Testis (tissue), 3 donors: ENCODE measurements around the gene PPM1E. TPM values are rescaled to one million over a fixed set of nuclear protein-coding genes. Genes with fewer than 3 reads are reported as not detected.

ENCODE experiments used
- DNase-seq: peaks from one replicate; pipeline ENCODE4 v3.0.0-alpha.2; 2019
- H3K27ac ChIP-seq, 2 donors: fragments of 200-600 bp; sonication (generic); one replicate each; pipeline ENCODE4 v1.5.1; 2019
- H3K27me3 ChIP-seq: fragments of 200-600 bp; sonication (generic); one replicate; pipeline ENCODE4 v1.5.1; 2019
- H3K36me3 ChIP-seq: fragments of 200-600 bp; sonication (generic); one replicate; pipeline ENCODE4 v1.5.1; 2017; ENCODE audit warnings: low read depth; ENCODE audit errors: missing control alignments
- H3K4me1 ChIP-seq: fragments of 200-600 bp; sonication (generic); one replicate; pipeline ENCODE4 v1.5.1; 2019
- H3K4me3 ChIP-seq, 2 donors: fragments of 200-600 bp; sonication (generic); one replicate each; pipeline ENCODE4 v1.5.1; 2017 to 2019
- H3K9me3 ChIP-seq: fragments of 200-600 bp; sonication (generic); one replicate; pipeline ENCODE4 v1.5.1; 2017
- POLR2A ChIP-seq: fragments of 450-650 bp; IDR thresholded peaks from one replicate; pipeline ENCODE4 v1.6.1; 2017; ENCODE audit warnings: antibody characterized with exemption, mild to moderate bottlenecking, moderate library complexity
- WGBS, 2 donors: methylation state at CpG; one replicate each; pipeline ENCODE4 v1.1.5; 2018; 5-methylcytosine and 5-hydroxymethylcytosine counted together
- intact Hi-C: fragments of 100-400 bp; cut with DNase I; formaldehyde crosslinking; loops from one replicate; pipeline ENCODE4 v1.15.1; 2023; ENCODE audit warnings: low total_unique reads
- polyA plus RNA-seq: library from polyadenylated mRNA; stranded (reverse); fragments of 350-450 nt; fragmentation: Illumina TruSeq; extraction: RNeasy Lipid Tissue Mini Kit (QIAGEN cat#74804); gene quantifications from one replicate; pipeline ENCODE4 v1.2.3, GENCODE V29; 2014; ENCODE audit warnings: low read depth, low replicate concordance; ENCODE audit not compliant: insufficient read depth
- total RNA-seq, 2 donors: library from RNA; depleted of rRNA; stranded (reverse); fragments of >200 nt; gene quantifications; one replicate each; pipeline ENCODE4 v1.2.3, GENCODE V29; 2016
- TF ChIP-seq, protein P1 (sequence below), 3 experiments: fragments of 450-650 bp in 2 of 3; fragments of 200-600 bp in 1 of 3; sonication (generic) in 1 of 3; IDR thresholded peaks; one replicate each; pipeline ENCODE4 v1.5.1; 2016 to 2019; ENCODE audit warnings: antibody characterized with exemption in 3 of 3, mild to moderate bottlenecking in 2 of 3, moderate library complexity in 1 of 3

The PPM1E gene
- total and polyA plus RNA-seq, 3 donors from 2014 or later, result 8.1 to 16.7 (median 13.5) TPM

DNA sequence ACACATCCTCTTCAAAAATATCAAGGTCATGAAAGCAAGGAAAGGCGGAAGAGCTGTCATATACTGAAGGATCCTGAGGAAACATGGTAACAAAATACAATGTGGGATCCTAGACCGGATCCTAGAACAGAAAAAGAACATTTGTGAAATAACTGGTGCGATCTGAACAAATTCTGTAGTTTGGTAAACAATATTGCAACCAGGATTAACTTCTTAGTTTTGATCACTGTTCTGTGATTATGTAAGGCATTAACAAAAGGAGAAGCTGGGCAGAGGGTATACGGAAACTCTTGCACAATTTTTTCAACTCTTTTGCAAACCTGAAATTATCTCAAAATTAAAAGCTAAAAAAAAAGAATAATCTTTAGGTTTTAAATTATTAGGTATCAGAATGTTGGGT, 241.3 kb downstream of the PPM1E start:
- H3K27ac ChIP-seq, result no peak overlapping the region
- 65 to 69% methylated on average over 4 of the region's 4 CpGs for WGBS, 2 donors
- H3K4me3 ChIP-seq, result no peak overlapping the region
- H3K9me3 ChIP-seq, result no peaks in the 10 kb centered on the region
- H3K27me3 ChIP-seq, result no peaks in the 10 kb centered on the region
- no peaks in the 10 kb centered on the region for H3K36me3 ChIP-seq
- TF ChIP-seq POLR2A, result no peak
- TF ChIP-seq, protein P1, sequence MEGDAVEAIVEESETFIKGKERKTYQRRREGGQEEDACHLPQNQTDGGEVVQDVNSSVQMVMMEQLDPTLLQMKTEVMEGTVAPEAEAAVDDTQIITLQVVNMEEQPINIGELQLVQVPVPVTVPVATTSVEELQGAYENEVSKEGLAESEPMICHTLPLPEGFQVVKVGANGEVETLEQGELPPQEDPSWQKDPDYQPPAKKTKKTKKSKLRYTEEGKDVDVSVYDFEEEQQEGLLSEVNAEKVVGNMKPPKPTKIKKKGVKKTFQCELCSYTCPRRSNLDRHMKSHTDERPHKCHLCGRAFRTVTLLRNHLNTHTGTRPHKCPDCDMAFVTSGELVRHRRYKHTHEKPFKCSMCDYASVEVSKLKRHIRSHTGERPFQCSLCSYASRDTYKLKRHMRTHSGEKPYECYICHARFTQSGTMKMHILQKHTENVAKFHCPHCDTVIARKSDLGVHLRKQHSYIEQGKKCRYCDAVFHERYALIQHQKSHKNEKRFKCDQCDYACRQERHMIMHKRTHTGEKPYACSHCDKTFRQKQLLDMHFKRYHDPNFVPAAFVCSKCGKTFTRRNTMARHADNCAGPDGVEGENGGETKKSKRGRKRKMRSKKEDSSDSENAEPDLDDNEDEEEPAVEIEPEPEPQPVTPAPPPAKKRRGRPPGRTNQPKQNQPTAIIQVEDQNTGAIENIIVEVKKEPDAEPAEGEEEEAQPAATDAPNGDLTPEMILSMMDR (IDR thresholded peaks at IDR 0.05), result no peak
- peaks cover 12% of the 10 kb centered on the region for H3K4me1 ChIP-seq
- intact Hi-C loops, result no loop called here
- no peak for DNase-seq

DNA sequence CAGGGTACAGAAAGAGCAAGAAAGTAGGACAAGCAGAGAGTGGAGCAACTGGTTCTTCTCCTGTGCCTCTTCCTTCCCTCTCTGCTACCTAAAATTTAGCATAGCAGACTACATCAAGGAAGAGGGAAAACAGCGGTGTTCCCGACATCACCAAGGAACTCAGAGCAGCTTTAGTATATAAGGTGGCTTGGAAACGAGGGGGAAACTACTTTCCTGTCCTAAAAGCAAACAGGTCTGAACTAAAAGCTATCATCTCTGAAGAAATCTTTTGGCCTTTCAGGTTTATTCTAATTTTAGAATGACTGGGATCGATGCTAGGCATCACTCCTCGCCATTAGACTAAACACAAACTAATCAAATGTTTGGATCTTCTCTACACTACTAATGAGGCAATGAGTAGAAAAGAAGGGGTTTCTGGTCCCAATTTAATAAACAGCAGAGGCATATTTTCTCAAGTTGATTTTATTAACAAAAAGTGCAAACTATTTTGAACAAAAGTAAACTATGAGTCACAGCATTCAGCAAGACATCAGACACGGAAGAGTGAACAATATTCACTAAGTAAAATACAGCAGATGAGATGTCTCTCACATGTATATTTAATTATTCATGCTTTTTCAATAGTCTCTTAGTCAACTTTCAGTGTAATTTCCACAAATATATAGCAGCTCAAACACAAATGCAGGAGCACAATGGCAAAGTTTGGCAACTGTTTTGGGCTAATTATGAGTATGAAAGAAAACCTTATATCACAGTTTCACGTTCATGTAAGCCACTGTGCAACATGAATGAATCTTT, 242.3 kb downstream of the PPM1E start:
- H3K27ac ChIP-seq, result no peak overlapping the region
- H3K4me1 ChIP-seq, result peaks cover 12% of the 10 kb centered on the region
- DNase-seq, result no peak
- 80 to 84% methylated on average over 7 of the region's 7 CpGs for WGBS, 2 donors
- TF ChIP-seq, protein P1 (IDR thresholded peaks at IDR 0.05), result no peak
- no peak for TF ChIP-seq POLR2A
- no peaks in the 10 kb centered on the region for H3K36me3 ChIP-seq
- no peaks in the 10 kb centered on the region for H3K9me3 ChIP-seq
- intact Hi-C loops, result no loop called here
- H3K4me3 ChIP-seq, result no peak overlapping the region
- H3K27me3 ChIP-seq, result no peaks in the 10 kb centered on the region

DNA sequence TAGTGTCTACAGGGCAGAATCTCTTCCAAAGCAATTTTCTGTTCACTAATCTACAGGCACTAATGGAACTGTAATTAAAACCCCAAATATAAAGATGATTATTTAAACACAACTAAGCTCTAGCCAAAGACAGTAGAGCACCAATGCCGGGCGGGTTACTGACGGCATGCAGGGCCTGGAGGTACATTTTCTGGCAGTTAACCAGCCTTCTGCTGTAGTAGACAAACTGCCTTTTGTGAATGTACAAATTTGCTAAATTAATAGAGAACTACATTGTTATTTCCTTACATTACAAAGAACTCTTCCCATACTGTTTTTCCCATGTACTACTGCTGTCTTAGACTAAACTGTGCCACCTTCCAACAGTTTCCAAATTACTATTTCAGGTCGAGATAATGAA, 243.2 kb downstream of the PPM1E start:
- intact Hi-C loops, result no loop called here
- Histone ChIP-seq H3K9me3 (no peaks in the 10 kb centered on the region), H3K36me3 (no peaks in the 10 kb centered on the region)

DNA sequence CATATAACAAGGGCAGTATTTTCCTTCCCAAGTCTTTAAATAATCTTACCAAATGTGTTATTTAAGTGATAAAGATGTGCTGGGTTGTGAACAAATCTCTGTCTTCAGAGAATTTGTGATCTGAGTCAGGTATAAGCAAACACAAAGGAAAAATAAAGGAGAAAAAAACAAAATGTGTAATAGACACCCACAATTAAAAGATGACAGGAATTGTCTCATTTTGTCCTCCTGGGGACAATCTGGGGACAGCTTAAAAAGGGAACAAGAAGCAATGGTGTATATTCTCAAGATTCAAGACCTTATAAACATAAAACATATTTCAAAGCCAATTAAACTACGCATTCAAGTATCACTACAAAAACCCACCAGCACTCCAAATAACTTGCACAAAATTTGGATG, 243.8 kb downstream of the PPM1E start:
- TF ChIP-seq, protein P1 (IDR thresholded peaks at IDR 0.05), result no peak
- H3K4me3 ChIP-seq, result no peak overlapping the region
- H3K27me3 ChIP-seq, result no peaks in the 10 kb centered on the region
- 97 to 100% methylated on average over 1 of the region's 1 CpG for WGBS, 2 donors
- H3K36me3 ChIP-seq, result no peaks in the 10 kb centered on the region
- intact Hi-C loops, result no loop called here
- H3K9me3 ChIP-seq, result no peaks in the 10 kb centered on the region
- DNase-seq, result no peak
- H3K4me1 ChIP-seq, result peaks cover 12% of the 10 kb centered on the region
- no peak overlapping the region for H3K27ac ChIP-seq

More for the DNA sequence above, 243.2 kb downstream of the PPM1E start:
- WGBS, 2 donors, result 71 to 87% methylated on average over 4 of the region's 4 CpGs
- Histone ChIP-seq H3K27me3 (no peaks in the 10 kb centered on the region), H3K4me1 (peaks cover 12% of the 10 kb centered on the region), H3K4me3 (no peak overlapping the region), H3K27ac (no peak overlapping the region)
- TF ChIP-seq, protein P1 (IDR thresholded peaks at IDR 0.05), result no peak
- no peak for TF ChIP-seq POLR2A
- DNase-seq, result no peak

DNA sequence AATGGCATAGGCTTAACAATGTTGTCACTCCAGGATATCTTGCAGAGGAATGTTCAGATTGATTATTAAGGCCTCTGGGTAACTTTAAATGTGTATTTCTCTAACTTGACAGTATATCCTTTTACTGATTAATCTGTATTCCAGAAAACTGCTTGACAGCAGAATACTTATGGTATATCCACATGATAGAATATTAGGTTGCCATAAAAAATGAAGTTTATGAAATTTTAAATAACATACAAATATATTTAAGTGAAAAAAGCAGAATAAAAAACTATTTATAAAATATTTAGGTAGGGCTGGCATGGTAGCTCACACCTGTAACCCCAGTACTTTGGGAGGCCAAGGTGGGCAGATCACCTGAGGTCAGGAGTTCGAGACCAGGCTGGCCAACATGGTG, 244.4 kb downstream of the PPM1E start:
- intact Hi-C loops, result loop anchor here (10.0 kb wide), 1 partner anchor 415 kb away; no protein-coding TSS in a partner anchor

More for the DNA sequence above, 244.4 kb downstream of the PPM1E start:
- Histone ChIP-seq H3K27ac (no peak overlapping the region), H3K36me3 (no peaks in the 10 kb centered on the region), H3K27me3 (no peaks in the 10 kb centered on the region), H3K4me3 (no peak overlapping the region), H3K9me3 (no peaks in the 10 kb centered on the region), H3K4me1 (peaks cover 16% of the 10 kb centered on the region)
- TF ChIP-seq, protein P1 (IDR thresholded peaks at IDR 0.05), result no peak
- TF ChIP-seq POLR2A, result no peak
- DNase-seq, result no peak
- WGBS, 2 donors, result 96 to 100% methylated on average over 1 of the region's 1 CpG
